ENCODE measurements around the gene NAALADL2. TPM values are rescaled to one million over a fixed set of nuclear protein-coding genes. Genes with fewer than 3 reads are reported as not detected.
"Not testable (repeated sequence)": the region's sequence is repeated elsewhere in the genome, so short reads cannot be mapped to it uniquely, and the experiment has no call there.

The NAALADL2 gene
- total RNA-seq, 4 donors from 2014 or later, result 0.36 to 9.2 (median 0.63) TPM

DNA sequence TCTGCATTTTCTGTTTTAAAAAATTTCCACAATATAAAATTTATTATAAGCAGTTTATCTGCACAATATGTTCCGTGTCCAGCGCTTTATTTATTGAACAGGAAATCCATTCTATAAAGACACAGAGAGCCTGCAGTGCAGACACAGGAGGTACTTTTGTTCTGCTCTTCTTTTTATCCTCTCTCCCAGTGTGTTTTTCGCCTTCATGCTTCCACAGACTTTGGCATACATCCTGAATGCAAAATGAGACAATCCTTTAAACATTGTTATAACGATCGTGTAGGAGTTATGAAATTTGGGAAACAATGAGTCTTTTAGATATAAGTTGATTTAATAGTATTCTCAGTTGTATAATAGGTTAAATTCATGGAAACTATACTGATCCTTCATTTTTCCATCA is 749.2 kb downstream of the NAALADL2 start:
- no peaks in the 10 kb centered on the region for H3K27me3 ChIP-seq
- in situ Hi-C loops (cut with MboI; ENCODE audit: low sequenced_read_pairs in 4 of 4), result no loop called here
- no peak overlapping the region for H3K4me3 ChIP-seq
- no peaks in the 10 kb centered on the region for H3K36me3 ChIP-seq
- H3K9me3 ChIP-seq, result no peaks in the 10 kb centered on the region
- H3K27ac ChIP-seq, result no peak overlapping the region
- H3K4me1 ChIP-seq, result no peaks in the 10 kb centered on the region
- ATAC-seq (no peak), DNase-seq (no peak)
- TF ChIP-seq POLR2A (IDR thresholded peaks at IDR 0.05), result no peak
- TF ChIP-seq, protein P1, sequence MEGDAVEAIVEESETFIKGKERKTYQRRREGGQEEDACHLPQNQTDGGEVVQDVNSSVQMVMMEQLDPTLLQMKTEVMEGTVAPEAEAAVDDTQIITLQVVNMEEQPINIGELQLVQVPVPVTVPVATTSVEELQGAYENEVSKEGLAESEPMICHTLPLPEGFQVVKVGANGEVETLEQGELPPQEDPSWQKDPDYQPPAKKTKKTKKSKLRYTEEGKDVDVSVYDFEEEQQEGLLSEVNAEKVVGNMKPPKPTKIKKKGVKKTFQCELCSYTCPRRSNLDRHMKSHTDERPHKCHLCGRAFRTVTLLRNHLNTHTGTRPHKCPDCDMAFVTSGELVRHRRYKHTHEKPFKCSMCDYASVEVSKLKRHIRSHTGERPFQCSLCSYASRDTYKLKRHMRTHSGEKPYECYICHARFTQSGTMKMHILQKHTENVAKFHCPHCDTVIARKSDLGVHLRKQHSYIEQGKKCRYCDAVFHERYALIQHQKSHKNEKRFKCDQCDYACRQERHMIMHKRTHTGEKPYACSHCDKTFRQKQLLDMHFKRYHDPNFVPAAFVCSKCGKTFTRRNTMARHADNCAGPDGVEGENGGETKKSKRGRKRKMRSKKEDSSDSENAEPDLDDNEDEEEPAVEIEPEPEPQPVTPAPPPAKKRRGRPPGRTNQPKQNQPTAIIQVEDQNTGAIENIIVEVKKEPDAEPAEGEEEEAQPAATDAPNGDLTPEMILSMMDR (IDR thresholded peaks at IDR 0.05 in 4 of 5, conservative IDR thresholded peaks at IDR 0.05 in 1 of 5), result no peak
- intact Hi-C loops (cut with DNase I; ENCODE audit: low total_unique reads), result no loop called here

DNA sequence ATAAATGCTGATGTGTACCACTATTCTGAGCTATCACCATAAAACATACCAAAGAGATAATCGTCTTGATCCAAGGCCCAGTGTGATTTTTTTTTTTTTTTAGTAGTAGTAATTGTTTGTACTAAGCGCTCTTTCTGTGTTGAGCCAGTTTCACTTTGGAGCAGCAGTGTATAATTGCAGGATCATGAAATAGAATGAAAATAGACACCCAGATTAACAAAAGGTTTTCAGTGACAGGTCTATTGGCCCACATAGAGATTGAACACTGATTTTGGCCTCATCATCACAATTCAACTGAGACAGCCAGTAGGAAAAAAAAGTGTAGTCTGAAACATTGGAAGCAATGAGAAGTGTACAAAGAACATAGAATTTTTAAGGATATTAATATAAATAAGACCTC is 749.8 kb downstream of the NAALADL2 start:
- intact Hi-C loops (cut with DNase I; ENCODE audit: low total_unique reads), result no loop called here
- no peaks in the 10 kb centered on the region for H3K9me3 ChIP-seq
- H3K36me3 ChIP-seq, result no peaks in the 10 kb centered on the region
- no peaks in the 10 kb centered on the region for H3K4me1 ChIP-seq
- in situ Hi-C loops (cut with MboI; ENCODE audit: low sequenced_read_pairs in 4 of 4), result no loop called here
- no peak overlapping the region for H3K4me3 ChIP-seq
- no peak for ATAC-seq
- no peaks in the 10 kb centered on the region for H3K27me3 ChIP-seq
- TF ChIP-seq POLR2A (IDR thresholded peaks at IDR 0.05), result no peak
- TF ChIP-seq, protein P1 (IDR thresholded peaks at IDR 0.05 in 4 of 5, conservative IDR thresholded peaks at IDR 0.05 in 1 of 5), result no peak
- DNase-seq, result no peak
- H3K27ac ChIP-seq, result no peak overlapping the region

DNA sequence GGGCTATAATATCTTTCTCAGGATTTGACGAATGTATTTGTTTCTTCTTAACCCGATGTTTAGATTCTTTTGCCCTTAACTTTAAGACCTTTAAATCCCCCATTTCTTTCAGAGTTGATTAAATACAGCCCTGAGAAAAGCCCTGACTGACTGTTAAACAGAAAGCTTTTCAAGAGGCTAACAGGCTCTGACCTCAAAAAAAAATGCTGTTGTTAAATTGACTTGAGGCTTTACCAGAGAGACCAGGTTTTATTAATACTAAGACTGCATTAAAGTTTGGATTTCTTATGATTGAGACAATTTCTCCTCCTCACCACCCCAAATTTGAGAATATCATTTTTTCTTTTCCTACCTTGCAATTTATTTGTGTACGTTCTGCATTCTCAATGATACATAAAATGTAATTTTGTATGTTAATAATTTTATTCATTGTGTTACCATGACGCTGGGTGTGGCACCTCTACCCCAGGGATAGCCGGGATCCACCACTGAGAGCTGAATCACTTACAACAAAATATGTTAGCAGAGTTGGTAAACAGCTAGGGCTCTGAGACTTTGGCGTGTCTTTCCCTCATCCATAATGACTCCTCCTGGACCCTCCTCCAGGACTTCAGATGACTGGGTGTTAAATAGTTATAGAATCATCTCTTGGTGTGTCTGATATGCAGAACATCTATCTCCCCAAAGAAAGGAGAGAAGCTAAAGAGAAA is 753.5 kb downstream of the NAALADL2 start:
- no peak overlapping the region for H3K4me3 ChIP-seq
- no peak for DNase-seq
- H3K27me3 ChIP-seq, result no peaks in the 10 kb centered on the region
- H3K27ac ChIP-seq, result no peak overlapping the region
- H3K9me3 ChIP-seq, result no peaks in the 10 kb centered on the region
- no peak for ATAC-seq
- H3K4me1 ChIP-seq, result no peaks in the 10 kb centered on the region
- no peaks in the 10 kb centered on the region for H3K36me3 ChIP-seq
- in situ Hi-C loops (cut with MboI; ENCODE audit: low sequenced_read_pairs in 4 of 4), result no loop called here
- intact Hi-C loops (cut with DNase I; ENCODE audit: low total_unique reads), result no loop called here
- TF ChIP-seq POLR2A (IDR thresholded peaks at IDR 0.05), result no peak
- TF ChIP-seq, protein P1 (IDR thresholded peaks at IDR 0.05 in 4 of 5, conservative IDR thresholded peaks at IDR 0.05 in 1 of 5), result no peak

DNA sequence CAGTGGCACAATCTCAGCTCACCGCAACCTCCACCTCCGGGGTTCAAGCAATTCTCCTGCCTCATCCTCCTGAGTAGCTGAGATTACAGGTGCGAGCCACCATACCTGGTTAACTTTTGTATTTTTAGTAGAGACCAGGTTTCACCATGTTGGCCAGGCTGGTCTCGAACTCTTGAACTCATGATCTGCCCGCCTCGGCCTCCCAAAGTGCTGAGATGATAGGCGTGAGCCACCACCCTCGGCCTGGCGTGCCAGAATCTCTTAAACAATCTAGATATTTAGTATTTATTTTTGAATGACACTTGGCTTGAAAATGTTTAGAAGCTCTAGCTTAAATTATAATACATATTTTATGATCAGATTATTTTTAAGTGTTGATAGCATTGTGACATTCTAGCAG is 755.0 kb downstream of the NAALADL2 start:
- in situ Hi-C loops (cut with MboI; ENCODE audit: low sequenced_read_pairs in 4 of 4); H3K36me3 ChIP-seq; H3K27me3 ChIP-seq; DNase-seq; H3K9me3 ChIP-seq; H3K4me1 ChIP-seq; H3K27ac ChIP-seq; ATAC-seq; H3K4me3 ChIP-seq; intact Hi-C loops (cut with DNase I; ENCODE audit: low total_unique reads): not testable (repeated sequence)

DNA sequence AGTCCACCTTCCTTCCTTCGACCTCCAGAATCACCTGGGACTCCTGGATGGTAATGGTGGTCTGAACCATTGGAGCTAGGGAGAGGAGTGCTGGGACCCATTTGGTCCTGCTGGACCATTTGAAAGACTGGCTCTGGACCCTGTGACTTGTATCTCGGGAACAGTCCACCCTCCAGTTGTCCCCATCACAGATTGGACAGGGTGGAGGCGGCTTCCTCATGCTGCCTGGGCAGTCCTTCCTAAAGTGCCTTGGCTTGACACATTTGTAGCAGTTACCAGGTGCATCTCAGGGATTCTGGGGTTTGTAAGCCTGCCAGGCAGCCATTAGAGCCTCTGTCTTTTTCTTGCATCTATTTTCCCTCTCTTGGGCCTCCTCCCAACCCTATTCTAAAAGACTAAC is 758.1 kb downstream of the NAALADL2 start:
- Histone ChIP-seq H3K4me1 (no peaks in the 10 kb centered on the region), H3K9me3 (no peaks in the 10 kb centered on the region), H3K36me3 (no peaks in the 10 kb centered on the region), H3K27me3 (no peaks in the 10 kb centered on the region), H3K27ac (no peak overlapping the region), H3K4me3 (no peak overlapping the region)
- no peak for TF ChIP-seq POLR2A (IDR thresholded peaks at IDR 0.05)
- TF ChIP-seq, protein P1 (IDR thresholded peaks at IDR 0.05 in 4 of 5, conservative IDR thresholded peaks at IDR 0.05 in 1 of 5), result no peak
- intact Hi-C loops (cut with DNase I; ENCODE audit: low total_unique reads) (no loop called here), in situ Hi-C loops (cut with MboI; ENCODE audit: low sequenced_read_pairs in 4 of 4) (no loop called here)
- no peak for ATAC-seq
- DNase-seq, result no peak

Data from gastrocnemius medialis (tissue), 4 donors.